ENCODE data around the gene CHD2. TPM values are rescaled to one million over a fixed set of nuclear protein-coding genes. Genes with fewer than 3 reads are reported as not detected.

Gene CHD2
- total and polyA plus RNA-seq, 2 donors (not counting 3 experiments of a cell fraction or from before 2014, with no cell fraction given), result 53.8 to 97.9 TPM

DNA sequence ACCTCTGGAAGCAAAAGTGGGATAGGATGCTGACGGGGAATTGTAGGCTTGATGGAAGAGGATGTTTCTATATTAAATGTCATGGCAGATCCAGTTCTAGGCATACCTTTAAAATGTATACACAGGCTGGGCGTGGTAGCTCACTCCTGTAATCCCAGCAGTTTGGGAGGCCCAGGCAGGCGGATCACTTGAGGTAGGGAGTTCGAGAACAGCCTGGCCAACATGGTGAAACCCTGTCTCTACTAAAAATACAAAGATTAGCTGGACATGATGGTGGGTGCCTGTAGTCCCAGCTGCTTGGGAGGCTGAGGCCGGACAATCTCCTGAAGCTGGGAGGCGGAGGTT, 8.6 kb downstream of the CHD2 start:
- BruUV-seq (replicated peaks), result no TSS peak
- Histone ChIP-seq H3K4me3 (replicated peaks in 1 of 3; ENCODE audit: insufficient read depth in 1 of 3, low read depth in 1 of 3, low read length in 3 of 3) (peak overlapping the region in 1 of 3 experiments; percentile 42), H2AFZ (ENCODE audit: low read depth, low read length) (no peak overlapping the region), H3K9me3 (replicated peaks; ENCODE audit: control insufficient read depth, insufficient read depth, low read length) (no peaks in the 10 kb centered on the region), H3K4me1 (ENCODE audit: control insufficient read depth, extremely low read depth, insufficient read depth, low read length) (peaks cover 62% of the 10 kb centered on the region), H3K27me3 (ENCODE audit: control insufficient read depth in 2 of 2, insufficient read depth in 2 of 2, low read length in 2 of 2) (no peaks in the 10 kb centered on the region), H3K4me2 (ENCODE audit: insufficient read depth, low read length) (peak overlapping the region; percentile 86), H3K79me2 (ENCODE audit: control insufficient read depth, insufficient read depth, low read length) (peaks cover 94% of the 10 kb centered on the region), H3K9ac (replicated peaks; ENCODE audit: extremely low read depth, insufficient read depth, low read length) (peak overlapping the region; percentile 87), H4K20me1 (replicated peaks; ENCODE audit: control insufficient read depth, extremely low read depth, insufficient read depth, low read length) (no peaks in the 10 kb centered on the region), H3K27ac (ENCODE audit: insufficient read depth, low read depth, low read length) (peak overlapping the region; percentile 90), H3K36me3 (ENCODE audit: control insufficient read depth in 2 of 2, extremely low read depth in 1 of 2, insufficient read depth in 2 of 2, low read length in 2 of 2) (no peaks in the 10 kb centered on the region), H3K9me1 (replicated peaks; ENCODE audit: control insufficient read depth, extremely low read depth, insufficient read depth, low read length) (no peaks in the 10 kb centered on the region)
- DNase-seq (ENCODE audit: low read depth, low spot score), result no peak
- FAIRE-seq, result peak; percentile 46
- CTCF ChIA-PET, result interaction anchor here (1.0 to 4.2 kb wide), 8 partner anchors 9 to 194 kb away, joined by 3 to 39 read pairs (median 16); partner anchors contain the start of gene CHD2
- TF ChIP-seq, protein P1, sequence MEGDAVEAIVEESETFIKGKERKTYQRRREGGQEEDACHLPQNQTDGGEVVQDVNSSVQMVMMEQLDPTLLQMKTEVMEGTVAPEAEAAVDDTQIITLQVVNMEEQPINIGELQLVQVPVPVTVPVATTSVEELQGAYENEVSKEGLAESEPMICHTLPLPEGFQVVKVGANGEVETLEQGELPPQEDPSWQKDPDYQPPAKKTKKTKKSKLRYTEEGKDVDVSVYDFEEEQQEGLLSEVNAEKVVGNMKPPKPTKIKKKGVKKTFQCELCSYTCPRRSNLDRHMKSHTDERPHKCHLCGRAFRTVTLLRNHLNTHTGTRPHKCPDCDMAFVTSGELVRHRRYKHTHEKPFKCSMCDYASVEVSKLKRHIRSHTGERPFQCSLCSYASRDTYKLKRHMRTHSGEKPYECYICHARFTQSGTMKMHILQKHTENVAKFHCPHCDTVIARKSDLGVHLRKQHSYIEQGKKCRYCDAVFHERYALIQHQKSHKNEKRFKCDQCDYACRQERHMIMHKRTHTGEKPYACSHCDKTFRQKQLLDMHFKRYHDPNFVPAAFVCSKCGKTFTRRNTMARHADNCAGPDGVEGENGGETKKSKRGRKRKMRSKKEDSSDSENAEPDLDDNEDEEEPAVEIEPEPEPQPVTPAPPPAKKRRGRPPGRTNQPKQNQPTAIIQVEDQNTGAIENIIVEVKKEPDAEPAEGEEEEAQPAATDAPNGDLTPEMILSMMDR (IDR thresholded peaks at IDR 0.05; ENCODE audit: extremely low read depth in 1 of 2, insufficient read depth in 1 of 2, low read depth in 1 of 2, low read length in 2 of 2), result no peak
- TF ChIP-seq EZH2 (IDR thresholded peaks at IDR 0.05; ENCODE audit: borderline replicate concordance, low read depth, low read length, severe bottlenecking), result no peak
- no peak for TF ChIP-seq FOS (IDR thresholded peaks at IDR 0.05; ENCODE audit: borderline replicate concordance, insufficient read depth, low read length)
- TF ChIP-seq POLR2AphosphoS5 (IDR thresholded peaks at IDR 0.05; ENCODE audit: insufficient read depth, low read depth, low read length), result no peak
- TF ChIP-seq MYC (IDR thresholded peaks at IDR 0.05; ENCODE audit: low read depth, low read length), result no peak
- no peak for TF ChIP-seq GATA2 (IDR thresholded peaks at IDR 0.05; ENCODE audit: insufficient read depth, insufficient read length, low read depth, low read length)
- no peak for TF ChIP-seq MAX (IDR thresholded peaks at IDR 0.05; ENCODE audit: insufficient read depth, insufficient read length)
- no peak for TF ChIP-seq JUN (IDR thresholded peaks at IDR 0.05; ENCODE audit: borderline replicate concordance, insufficient read depth, insufficient read length, low read depth)
- TF ChIP-seq POLR2A (IDR thresholded peaks at IDR 0.05; ENCODE audit: low read depth, low read length), result no peak
- intact Hi-C loops (cut with micrococcal nuclease) (loop anchor here (1.0 to 10.0 kb wide), 2 partner anchors 10 to 374 kb away; no protein-coding TSS in a partner anchor), dilution Hi-C loops (cut with MboI; ENCODE audit: extremely low pct_ligation_motif_present, low sequenced_read_pairs) (loop anchor here (25.0 kb wide), 1 partner anchor 96 kb away; no protein-coding TSS in a partner anchor)
- POLR2A ChIA-PET, result interaction anchor here (0.7 to 3.5 kb wide), 6 partner anchors 8 to 100 kb away, joined by 3 to 33 read pairs (median 18); partner anchors contain the start of gene CHD2
